Measurements from ENCODE around the gene EPHA3.

DNA sequence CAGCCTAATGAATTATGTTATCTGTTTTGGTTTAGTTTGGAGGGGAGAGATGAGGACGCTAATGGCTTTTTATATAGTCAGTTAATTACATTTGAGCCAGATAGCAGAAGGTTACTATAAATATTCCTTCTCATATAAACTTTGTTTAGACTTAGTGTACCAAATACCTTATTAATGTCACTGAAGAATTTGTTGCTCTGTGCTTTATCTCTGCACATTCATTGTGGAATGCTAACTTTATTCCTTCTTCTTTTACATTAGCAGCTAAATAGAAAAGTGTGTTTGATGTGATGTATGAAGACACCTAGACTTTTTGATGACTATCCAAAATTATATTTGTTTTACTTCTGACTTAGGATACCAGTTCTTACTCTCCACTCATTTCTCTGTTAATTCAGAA lies 105.2 kb downstream of the EPHA3 start:
- TF ChIP-seq, protein P1, sequence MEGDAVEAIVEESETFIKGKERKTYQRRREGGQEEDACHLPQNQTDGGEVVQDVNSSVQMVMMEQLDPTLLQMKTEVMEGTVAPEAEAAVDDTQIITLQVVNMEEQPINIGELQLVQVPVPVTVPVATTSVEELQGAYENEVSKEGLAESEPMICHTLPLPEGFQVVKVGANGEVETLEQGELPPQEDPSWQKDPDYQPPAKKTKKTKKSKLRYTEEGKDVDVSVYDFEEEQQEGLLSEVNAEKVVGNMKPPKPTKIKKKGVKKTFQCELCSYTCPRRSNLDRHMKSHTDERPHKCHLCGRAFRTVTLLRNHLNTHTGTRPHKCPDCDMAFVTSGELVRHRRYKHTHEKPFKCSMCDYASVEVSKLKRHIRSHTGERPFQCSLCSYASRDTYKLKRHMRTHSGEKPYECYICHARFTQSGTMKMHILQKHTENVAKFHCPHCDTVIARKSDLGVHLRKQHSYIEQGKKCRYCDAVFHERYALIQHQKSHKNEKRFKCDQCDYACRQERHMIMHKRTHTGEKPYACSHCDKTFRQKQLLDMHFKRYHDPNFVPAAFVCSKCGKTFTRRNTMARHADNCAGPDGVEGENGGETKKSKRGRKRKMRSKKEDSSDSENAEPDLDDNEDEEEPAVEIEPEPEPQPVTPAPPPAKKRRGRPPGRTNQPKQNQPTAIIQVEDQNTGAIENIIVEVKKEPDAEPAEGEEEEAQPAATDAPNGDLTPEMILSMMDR (IDR thresholded peaks at IDR 0.05 in 2 of 3, conservative IDR thresholded peaks at IDR 0.05 in 1 of 3; ENCODE audit: control insufficient read depth in 2 of 3, extremely low read depth in 1 of 3, insufficient read depth in 1 of 3, low read depth in 3 of 3, low read length in 3 of 3), result no peak
- TF ChIP-seq GATAD2B (conservative IDR thresholded peaks at IDR 0.05; ENCODE audit: low read depth) (no peak), ATF7 (IDR thresholded peaks at IDR 0.05; ENCODE audit: low read depth) (no peak)
- TF ChIP-seq, protein P2, sequence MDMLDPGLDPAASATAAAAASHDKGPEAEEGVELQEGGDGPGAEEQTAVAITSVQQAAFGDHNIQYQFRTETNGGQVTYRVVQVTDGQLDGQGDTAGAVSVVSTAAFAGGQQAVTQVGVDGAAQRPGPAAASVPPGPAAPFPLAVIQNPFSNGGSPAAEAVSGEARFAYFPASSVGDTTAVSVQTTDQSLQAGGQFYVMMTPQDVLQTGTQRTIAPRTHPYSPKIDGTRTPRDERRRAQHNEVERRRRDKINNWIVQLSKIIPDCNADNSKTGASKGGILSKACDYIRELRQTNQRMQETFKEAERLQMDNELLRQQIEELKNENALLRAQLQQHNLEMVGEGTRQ (IDR thresholded peaks at IDR 0.05; ENCODE audit: borderline replicate concordance, low read depth, low read length), result no peak

Data from GM12878 (cell line).